Panc1 (cell line): ENCODE data around the gene PLXND1. TPM values are rescaled to one million over a fixed set of nuclear protein-coding genes. Genes with fewer than 3 reads are reported as not detected.
"Not testable (repeated sequence)": the region's sequence is repeated elsewhere in the genome, so short reads cannot be mapped to it uniquely, and the experiment has no call there.

Source experiments
- ATAC-seq: fragments of 200-7000 bp; cut with Tn5 transposase; 2 replicates; pipeline ENCODE4 v1.9.1; 2020; ENCODE audit warnings: mild to moderate bottlenecking, moderate library complexity
- BruUV-seq: library from RNA; stranded (reverse); fragments of 400-500 nt; replicated peaks from 2 replicates; lab custom pipeline; 2021; lab: Mats Ljungman, UMichigan
- CTCF ChIA-PET: fragments of 300-600 bp; sonication (Branson Sonifier 250); formaldehyde crosslinking; loops from one replicate; lab custom pipeline; 2022; ENCODE audit warnings: antibody characterized with exemption; lab: Charles Lee
- POLR2A ChIA-PET: fragments of 300-600 bp; sonication (Branson Sonifier 250); formaldehyde crosslinking; loops from one replicate; lab custom pipeline; 2022; ENCODE audit warnings: antibody characterized with exemption; lab: Charles Lee
- DNase-seq: peaks from one replicate; pipeline ENCODE4 v3.0.0-alpha.2; 2010; ENCODE audit warnings: low read depth, low spot score
- H3K27ac ChIP-seq: 2 replicates; pipeline ENCODE4 v1.5.1; 2011; ENCODE audit warnings: mild to moderate bottlenecking, low read length, inconsistent platforms
- H3K27me3 ChIP-seq: fragments of 200-500 bp; sonication (Bioruptor generic); 2 replicates; pipeline ENCODE4 v1.6.0; 2014; ENCODE audit warnings: low read length, inconsistent platforms; ENCODE audit not compliant: control insufficient read depth, insufficient read depth
- H3K36me3 ChIP-seq: fragments of 200-500 bp; sonication (Bioruptor generic); 2 replicates; pipeline ENCODE4 v1.5.1; 2014; ENCODE audit warnings: inconsistent platforms, mild to moderate bottlenecking, low read length, moderate library complexity; ENCODE audit not compliant: control insufficient read depth, insufficient read depth
- H3K4me1 ChIP-seq: 2 replicates; pipeline ENCODE4 v1.5.1; 2011; ENCODE audit warnings: inconsistent platforms, mild to moderate bottlenecking, low read length, moderate library complexity; ENCODE audit not compliant: control insufficient read depth, insufficient read depth
- H3K4me3 ChIP-seq, 2 experiments: 2 replicates each; pipeline ENCODE4 v1.5.1; 2011 to 2012; ENCODE audit warnings: low read depth in 2 of 2, low read length in 2 of 2, mild to moderate bottlenecking in 2 of 2, inconsistent platforms in 1 of 2, moderate library complexity in 1 of 2
- H3K9me3 ChIP-seq: fragments of 200-500 bp; sonication (Bioruptor generic); 2 replicates; pipeline ENCODE4 v1.5.1; 2014; ENCODE audit warnings: low read depth, mild to moderate bottlenecking, inconsistent platforms, low read length, moderate library complexity; ENCODE audit not compliant: control insufficient read depth, insufficient read depth
- POLR2AphosphoS5 ChIP-seq: IDR thresholded peaks from 2 replicates; pipeline ENCODE4 v1.6.1; 2012; ENCODE audit warnings: mild to moderate bottlenecking, low read depth, low read length, moderate library complexity
- SIN3A ChIP-seq: IDR thresholded peaks from 2 replicates; pipeline ENCODE4 v1.6.1; 2012; ENCODE audit warnings: low read depth, mild to moderate bottlenecking, low read length, moderate library complexity, borderline replicate concordance; ENCODE audit not compliant: insufficient read depth
- TCF7L2 ChIP-seq: IDR thresholded peaks from 2 replicates; pipeline ENCODE4 v1.6.1; 2011; ENCODE audit warnings: mild to moderate bottlenecking, low read depth, low read length, inconsistent platforms
- in situ Hi-C: cut with HindIII; loops from 2 replicates; pipeline ENCODE4 v1.10.0; 2016; ENCODE audit warnings: low sequenced_read_pairs, low pct_unique_long_range_greater_than_20kb
- intact Hi-C: fragments of 100-400 bp; cut with micrococcal nuclease; formaldehyde crosslinking; loops from one replicate; pipeline ENCODE4 v1.10.0; 2022; ENCODE audit not compliant: unreplicated experiment
- total RNA-seq: library from RNA; stranded (reverse); gene quantifications from one replicate; pipeline ENCODE4 v1.2.1, GENCODE V29; 2021; ENCODE audit not compliant: unreplicated experiment
- TF ChIP-seq, protein P1 (sequence below), 2 experiments: IDR thresholded peaks; 2 replicates each; pipeline ENCODE4 v1.6.1; 2011 to 2012; ENCODE audit warnings: low read depth in 2 of 2, control low read depth in 1 of 2, low read length in 1 of 2, mild to moderate bottlenecking in 1 of 2, moderate library complexity in 1 of 2; ENCODE audit not compliant: insufficient read depth in 1 of 2
- TF ChIP-seq, protein P2 (sequence below): fragments of 450-650 bp; IDR thresholded peaks from 2 replicates; pipeline ENCODE4 v1.5.1; 2017; ENCODE audit warnings: mild to moderate bottlenecking

The PLXND1 gene
- total RNA-seq, 1 experiment from 2014 or later, result 248 TPM

DNA sequence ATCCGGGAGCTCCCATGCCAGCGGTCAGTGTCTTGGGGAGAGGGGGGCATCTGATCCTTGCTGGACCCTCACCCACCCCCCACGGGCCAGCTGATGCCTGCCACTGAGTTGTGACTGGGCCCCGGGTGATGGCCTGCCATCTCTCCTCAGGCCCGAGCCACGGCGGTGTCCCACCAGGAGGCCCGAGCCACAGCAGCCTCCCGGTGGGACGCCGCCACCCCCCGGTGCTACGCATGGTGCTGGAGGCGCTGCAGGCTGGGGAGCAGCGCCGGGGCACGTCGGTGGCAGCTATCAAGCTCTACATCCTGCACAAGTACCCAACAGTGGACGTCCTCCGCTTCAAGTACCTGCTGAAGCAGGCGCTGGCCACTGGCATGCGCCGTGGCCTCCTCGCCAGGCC is 59.2 kb downstream of the PLXND1 start:
- H3K36me3 ChIP-seq, result no peaks in the 10 kb centered on the region
- no peak for TF ChIP-seq TCF7L2
- TF ChIP-seq POLR2AphosphoS5, result no peak
- TF ChIP-seq, protein P1, sequence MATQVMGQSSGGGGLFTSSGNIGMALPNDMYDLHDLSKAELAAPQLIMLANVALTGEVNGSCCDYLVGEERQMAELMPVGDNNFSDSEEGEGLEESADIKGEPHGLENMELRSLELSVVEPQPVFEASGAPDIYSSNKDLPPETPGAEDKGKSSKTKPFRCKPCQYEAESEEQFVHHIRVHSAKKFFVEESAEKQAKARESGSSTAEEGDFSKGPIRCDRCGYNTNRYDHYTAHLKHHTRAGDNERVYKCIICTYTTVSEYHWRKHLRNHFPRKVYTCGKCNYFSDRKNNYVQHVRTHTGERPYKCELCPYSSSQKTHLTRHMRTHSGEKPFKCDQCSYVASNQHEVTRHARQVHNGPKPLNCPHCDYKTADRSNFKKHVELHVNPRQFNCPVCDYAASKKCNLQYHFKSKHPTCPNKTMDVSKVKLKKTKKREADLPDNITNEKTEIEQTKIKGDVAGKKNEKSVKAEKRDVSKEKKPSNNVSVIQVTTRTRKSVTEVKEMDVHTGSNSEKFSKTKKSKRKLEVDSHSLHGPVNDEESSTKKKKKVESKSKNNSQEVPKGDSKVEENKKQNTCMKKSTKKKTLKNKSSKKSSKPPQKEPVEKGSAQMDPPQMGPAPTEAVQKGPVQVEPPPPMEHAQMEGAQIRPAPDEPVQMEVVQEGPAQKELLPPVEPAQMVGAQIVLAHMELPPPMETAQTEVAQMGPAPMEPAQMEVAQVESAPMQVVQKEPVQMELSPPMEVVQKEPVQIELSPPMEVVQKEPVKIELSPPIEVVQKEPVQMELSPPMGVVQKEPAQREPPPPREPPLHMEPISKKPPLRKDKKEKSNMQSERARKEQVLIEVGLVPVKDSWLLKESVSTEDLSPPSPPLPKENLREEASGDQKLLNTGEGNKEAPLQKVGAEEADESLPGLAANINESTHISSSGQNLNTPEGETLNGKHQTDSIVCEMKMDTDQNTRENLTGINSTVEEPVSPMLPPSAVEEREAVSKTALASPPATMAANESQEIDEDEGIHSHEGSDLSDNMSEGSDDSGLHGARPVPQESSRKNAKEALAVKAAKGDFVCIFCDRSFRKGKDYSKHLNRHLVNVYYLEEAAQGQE (IDR thresholded peaks at IDR 0.05; ENCODE audit: insufficient read depth in 1 of 2, low read depth in 2 of 2, low read length in 1 of 2), result no peak
- TF ChIP-seq, protein P2, sequence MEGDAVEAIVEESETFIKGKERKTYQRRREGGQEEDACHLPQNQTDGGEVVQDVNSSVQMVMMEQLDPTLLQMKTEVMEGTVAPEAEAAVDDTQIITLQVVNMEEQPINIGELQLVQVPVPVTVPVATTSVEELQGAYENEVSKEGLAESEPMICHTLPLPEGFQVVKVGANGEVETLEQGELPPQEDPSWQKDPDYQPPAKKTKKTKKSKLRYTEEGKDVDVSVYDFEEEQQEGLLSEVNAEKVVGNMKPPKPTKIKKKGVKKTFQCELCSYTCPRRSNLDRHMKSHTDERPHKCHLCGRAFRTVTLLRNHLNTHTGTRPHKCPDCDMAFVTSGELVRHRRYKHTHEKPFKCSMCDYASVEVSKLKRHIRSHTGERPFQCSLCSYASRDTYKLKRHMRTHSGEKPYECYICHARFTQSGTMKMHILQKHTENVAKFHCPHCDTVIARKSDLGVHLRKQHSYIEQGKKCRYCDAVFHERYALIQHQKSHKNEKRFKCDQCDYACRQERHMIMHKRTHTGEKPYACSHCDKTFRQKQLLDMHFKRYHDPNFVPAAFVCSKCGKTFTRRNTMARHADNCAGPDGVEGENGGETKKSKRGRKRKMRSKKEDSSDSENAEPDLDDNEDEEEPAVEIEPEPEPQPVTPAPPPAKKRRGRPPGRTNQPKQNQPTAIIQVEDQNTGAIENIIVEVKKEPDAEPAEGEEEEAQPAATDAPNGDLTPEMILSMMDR, result no peak
- TF ChIP-seq SIN3A, result no peak
- intact Hi-C loops, result no loop called here
- H3K9me3 ChIP-seq, result no peaks in the 10 kb centered on the region
- CTCF ChIA-PET, result no interaction called here
- H3K4me3 ChIP-seq, result no peak overlapping the region
- no TSS peak for BruUV-seq
- H3K4me1 ChIP-seq, result no peaks in the 10 kb centered on the region
- DNase-seq (no peak), ATAC-seq (no peak)
- in situ Hi-C loops, result no loop called here
- POLR2A ChIA-PET, result no interaction called here
- no peaks in the 10 kb centered on the region for H3K27me3 ChIP-seq
- H3K27ac ChIP-seq, result no peak overlapping the region

DNA sequence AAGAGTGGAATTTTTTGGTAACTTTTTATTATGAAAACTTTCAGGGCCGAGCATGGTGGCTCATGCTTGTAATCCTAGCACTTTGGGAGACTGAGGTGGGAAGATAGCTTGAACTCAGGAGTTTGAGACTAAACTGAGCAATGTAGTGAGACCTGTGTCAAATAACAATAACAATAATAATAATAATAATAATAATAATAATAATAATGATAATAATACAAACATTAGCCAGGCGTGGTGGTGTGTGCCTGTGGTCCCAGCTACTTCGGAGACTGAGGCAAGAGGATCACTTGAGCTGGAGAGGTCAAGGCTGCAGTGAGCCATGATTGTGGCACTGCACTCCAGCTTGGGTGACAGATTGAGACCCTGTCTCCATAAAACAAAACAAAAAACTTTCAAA is 60.5 kb downstream of the PLXND1 start:
- H3K27ac ChIP-seq, H3K36me3 ChIP-seq, in situ Hi-C loops, DNase-seq, H3K4me3 ChIP-seq, CTCF ChIA-PET, intact Hi-C loops, ATAC-seq, H3K27me3 ChIP-seq, BruUV-seq, H3K4me1 ChIP-seq, H3K9me3 ChIP-seq: not testable (repeated sequence)
- POLR2A ChIA-PET, result interaction anchor here (0.6 kb wide), 1 partner anchor 151 kb away, joined by 9 read pairs; no protein-coding TSS in a partner anchor

DNA sequence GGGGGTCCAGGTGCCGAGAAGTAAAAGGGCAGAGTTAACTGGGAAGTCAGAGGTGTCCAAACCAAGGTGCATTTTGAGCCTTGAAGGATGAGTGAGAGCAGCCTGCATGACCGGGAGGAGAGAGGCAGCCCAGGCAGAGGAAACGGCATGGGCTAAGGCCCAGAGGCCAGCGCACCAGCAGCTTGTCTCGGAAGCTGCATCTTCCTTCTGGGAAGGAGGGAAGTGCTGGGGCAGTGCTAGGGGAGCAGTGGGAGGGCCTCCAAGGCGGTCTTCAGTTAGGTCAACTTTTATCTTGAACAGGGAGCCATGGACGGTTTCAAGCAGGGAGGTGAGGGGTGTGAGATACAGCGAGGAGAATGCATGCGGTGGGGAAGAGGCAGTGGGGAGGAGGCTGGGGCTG is 62.5 kb downstream of the PLXND1 start:
- TF ChIP-seq, protein P2, result no peak
- TF ChIP-seq, protein P1 (IDR thresholded peaks at IDR 0.05; ENCODE audit: insufficient read depth in 1 of 2, low read depth in 2 of 2, low read length in 1 of 2), result no peak
- TF ChIP-seq TCF7L2 (no peak), SIN3A (no peak), POLR2AphosphoS5 (no peak)
- Histone ChIP-seq H3K4me1 (no peaks in the 10 kb centered on the region), H3K4me3 (no peak overlapping the region), H3K27ac (no peak overlapping the region), H3K9me3 (no peaks in the 10 kb centered on the region), H3K27me3 (no peaks in the 10 kb centered on the region), H3K36me3 (no peaks in the 10 kb centered on the region)
- ATAC-seq (no peak), DNase-seq (no peak)
- BruUV-seq, result no TSS peak
- in situ Hi-C loops, result no loop called here
- ChIA-PET CTCF (no interaction called here), POLR2A (no interaction called here)
- intact Hi-C loops, result no loop called here
